SK-N-MC (cell line): Measurements from ENCODE around the gene ZIM2.

Experiments used
- FOXP2 ChIP-seq: optimal IDR thresholded peaks from 2 replicates; pipeline ENCODE3; 2011; ENCODE audit warnings: mild to moderate bottlenecking, moderate library complexity; ENCODE audit not compliant: insufficient read depth; ENCODE audit errors: extremely low read length, control extremely low read depth
- POLR2AphosphoS5 ChIP-seq: IDR thresholded peaks from 2 replicates; pipeline ENCODE4 v1.6.1; 2012; ENCODE audit warnings: mild to moderate bottlenecking, low read depth, low read length, borderline replicate concordance

- TF ChIP-seq POLR2AphosphoS5 (no peak), FOXP2 (no peak)
Measured at GRCh38 chr19:56778351-56778750, 62.2 kb downstream of the ZIM2 start.
